HG02970 (cell line): ENCODE measurements around the gene ERC2.
"Not testable (repeated sequence)": the region's sequence is repeated elsewhere in the genome, so short reads cannot be mapped to it uniquely, and the experiment has no call there.

Source experiments
- ATAC-seq: cut with Tn5 transposase; IDR thresholded peaks from one replicate; pipeline ENCODE4 v1.9.1; 2021; ENCODE audit warnings: mild to moderate bottlenecking, moderate library complexity, moderate number of reproducible peaks; ENCODE audit not compliant: unreplicated experiment, low FRiP score

Gene ERC2

GRCh38 chr3:55505102-55505501 lies 963.2 kb downstream of the ERC2 start:
- ATAC-seq: not testable (repeated sequence)

- no peak for ATAC-seq
These were observed 966.4 kb downstream of the ERC2 start for GRCh38 chr3:55501905-55502304.

- no peak for ATAC-seq
These were observed 967.5 kb downstream of the ERC2 start for GRCh38 chr3:55500555-55501330.

GRCh38 chr3:55498520-55498919 lies 969.7 kb downstream of the ERC2 start:
- ATAC-seq: no peak

GRCh38 chr3:55497250-55497649 lies 971.0 kb downstream of the ERC2 start:
- ATAC-seq: no peak

- ATAC-seq: no peak
These were observed 973.3 kb downstream of the ERC2 start for GRCh38 chr3:55494976-55495375.

- ATAC-seq: no peak
These were observed 975.3 kb downstream of the ERC2 start for GRCh38 chr3:55492976-55493375.

GRCh38 chr3:55491296-55491816 lies 976.9 kb downstream of the ERC2 start:
- no peak for ATAC-seq

- no peak for ATAC-seq
These were observed 977.9 kb downstream of the ERC2 start for GRCh38 chr3:55490276-55490913.

- no peak for ATAC-seq
These were observed 978.5 kb downstream of the ERC2 start for GRCh38 chr3:55489798-55490132.

GRCh38 chr3:55488398-55489055 lies 979.7 kb downstream of the ERC2 start:
- ATAC-seq: no peak

GRCh38 chr3:55487381-55488241 lies 980.7 kb downstream of the ERC2 start:
- ATAC-seq: no peak

GRCh38 chr3:55486857-55487380 lies 981.3 kb downstream of the ERC2 start, which contains the start of gene WNT5A:
WNT5A (minus strand) TSS chr3:55487306; CDS start chr3:55486985, 321 bp downstream.
- no peak for ATAC-seq

GRCh38 chr3:55486101-55486856 lies 982.0 kb downstream of the ERC2 start:
- ATAC-seq: no peak

GRCh38 chr3:55484801-55485791 lies 983.2 kb downstream of the ERC2 start:
- ATAC-seq: no peak

- no peak for ATAC-seq
These were observed 984.0 kb downstream of the ERC2 start for GRCh38 chr3:55484191-55484689.

- no peak for ATAC-seq
These were observed 984.8 kb downstream of the ERC2 start for GRCh38 chr3:55483196-55484095.
